ENCODE results near the gene DNM3.

The DNM3 gene

DNA sequence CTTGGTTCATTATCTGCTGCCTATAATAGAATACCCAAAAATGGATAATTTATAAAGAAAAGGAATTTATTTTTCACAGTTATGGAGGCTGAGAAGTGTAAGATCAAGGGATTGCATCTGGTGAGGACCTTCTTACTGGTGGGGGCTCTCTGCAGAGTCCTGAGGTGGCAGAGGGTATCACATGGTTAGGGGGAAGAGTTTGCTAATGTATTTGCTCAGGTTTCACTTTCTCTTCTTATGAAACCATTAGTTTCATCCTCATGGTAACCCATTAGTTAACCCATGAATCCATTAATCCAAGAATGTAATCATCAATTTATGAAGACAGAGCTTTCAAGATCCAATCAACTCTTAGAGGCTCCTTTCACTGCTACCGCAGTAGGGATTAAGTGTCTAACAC, 120.6 kb downstream of the DNM3 start:
- H3K9me3 ChIP-seq (ENCODE audit: control insufficient read depth in 1 of 2, low read length in 2 of 2): no peaks in the 10 kb centered on the region
- no peaks in the 10 kb centered on the region for H3K27me3 ChIP-seq (ENCODE audit: control insufficient read depth in 1 of 2, insufficient read depth in 2 of 2, low read length in 2 of 2)

DNA sequence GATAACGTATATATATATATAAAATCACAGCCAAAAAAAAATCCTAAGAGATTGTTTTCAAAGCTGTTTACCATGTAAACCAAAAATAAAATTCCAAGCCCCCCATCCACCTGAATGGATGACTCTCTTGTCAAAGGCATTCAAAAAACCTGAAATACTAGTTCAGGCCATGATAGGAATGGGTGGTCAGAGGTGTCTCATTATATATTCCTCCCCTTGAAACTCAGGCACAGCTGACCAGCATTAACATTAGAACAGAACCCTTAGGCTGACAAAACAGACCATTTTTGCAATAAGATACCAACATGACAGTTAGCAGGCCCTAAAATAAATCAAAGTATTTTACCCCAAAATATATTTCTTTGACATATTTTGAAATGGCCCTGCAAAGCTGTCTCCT, 122.5 kb downstream of the DNM3 start:
- Histone ChIP-seq H3K36me3 (ENCODE audit: control insufficient read depth in 1 of 2, insufficient read depth in 2 of 2, low read length in 2 of 2) (no peaks in the 10 kb centered on the region), H3K27ac (ENCODE audit: low read depth, low read length) (no peak overlapping the region), H3K27me3 (ENCODE audit: control insufficient read depth in 1 of 2, insufficient read depth in 2 of 2, low read length in 2 of 2) (no peaks in the 10 kb centered on the region), H3K4me3 (ENCODE audit: low read depth in 1 of 2, low read length in 2 of 2) (no peak overlapping the region), H3K9me3 (ENCODE audit: control insufficient read depth in 1 of 2, low read length in 2 of 2) (no peaks in the 10 kb centered on the region), H3K9ac (ENCODE audit: low read depth in 1 of 2, low read length in 2 of 2) (no peak overlapping the region), H3K4me1 (ENCODE audit: control insufficient read depth in 1 of 2, insufficient read depth in 2 of 2, low read length in 2 of 2) (no peaks in the 10 kb centered on the region)

More for the DNA sequence above, 120.6 kb downstream of the DNM3 start:
- Histone ChIP-seq H3K4me3 (ENCODE audit: low read depth in 1 of 2, low read length in 2 of 2) (no peak overlapping the region), H3K4me1 (ENCODE audit: control insufficient read depth in 1 of 2, insufficient read depth in 2 of 2, low read length in 2 of 2) (no peaks in the 10 kb centered on the region), H3K27ac (ENCODE audit: low read depth, low read length) (no peak overlapping the region), H3K36me3 (ENCODE audit: control insufficient read depth in 1 of 2, insufficient read depth in 2 of 2, low read length in 2 of 2) (no peaks in the 10 kb centered on the region), H3K9ac (ENCODE audit: low read depth in 1 of 2, low read length in 2 of 2) (no peak overlapping the region)

DNA sequence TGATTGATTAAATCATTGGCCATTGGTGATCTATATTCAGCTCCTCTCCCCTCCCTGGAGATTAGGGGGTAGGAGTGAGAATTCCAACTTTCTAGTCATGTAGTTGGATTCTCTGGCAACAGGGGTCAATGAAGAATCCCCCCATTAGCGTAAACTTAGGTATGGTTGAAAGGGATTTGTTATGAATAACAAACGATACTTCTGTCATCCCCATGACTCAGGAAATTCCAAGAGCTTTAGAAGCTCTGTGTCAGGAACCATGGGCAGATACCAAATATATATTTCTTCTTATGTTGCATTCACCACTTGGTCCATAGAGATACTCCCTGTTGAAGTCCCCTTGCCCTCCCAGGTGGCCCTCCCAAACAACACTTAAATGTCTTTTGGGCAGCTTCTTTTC, 124.5 kb downstream of the DNM3 start:
- no peak overlapping the region for H3K27ac ChIP-seq (ENCODE audit: low read depth, low read length)
- H3K9me3 ChIP-seq (ENCODE audit: control insufficient read depth in 1 of 2, low read length in 2 of 2): no peaks in the 10 kb centered on the region
- no peaks in the 10 kb centered on the region for H3K36me3 ChIP-seq (ENCODE audit: control insufficient read depth in 1 of 2, insufficient read depth in 2 of 2, low read length in 2 of 2)
- no peaks in the 10 kb centered on the region for H3K4me1 ChIP-seq (ENCODE audit: control insufficient read depth in 1 of 2, insufficient read depth in 2 of 2, low read length in 2 of 2)
- no peak overlapping the region for H3K9ac ChIP-seq (ENCODE audit: low read depth in 1 of 2, low read length in 2 of 2)
- no peaks in the 10 kb centered on the region for H3K27me3 ChIP-seq (ENCODE audit: control insufficient read depth in 1 of 2, insufficient read depth in 2 of 2, low read length in 2 of 2)
- H3K4me3 ChIP-seq (ENCODE audit: low read depth in 1 of 2, low read length in 2 of 2): no peak overlapping the region

DNA sequence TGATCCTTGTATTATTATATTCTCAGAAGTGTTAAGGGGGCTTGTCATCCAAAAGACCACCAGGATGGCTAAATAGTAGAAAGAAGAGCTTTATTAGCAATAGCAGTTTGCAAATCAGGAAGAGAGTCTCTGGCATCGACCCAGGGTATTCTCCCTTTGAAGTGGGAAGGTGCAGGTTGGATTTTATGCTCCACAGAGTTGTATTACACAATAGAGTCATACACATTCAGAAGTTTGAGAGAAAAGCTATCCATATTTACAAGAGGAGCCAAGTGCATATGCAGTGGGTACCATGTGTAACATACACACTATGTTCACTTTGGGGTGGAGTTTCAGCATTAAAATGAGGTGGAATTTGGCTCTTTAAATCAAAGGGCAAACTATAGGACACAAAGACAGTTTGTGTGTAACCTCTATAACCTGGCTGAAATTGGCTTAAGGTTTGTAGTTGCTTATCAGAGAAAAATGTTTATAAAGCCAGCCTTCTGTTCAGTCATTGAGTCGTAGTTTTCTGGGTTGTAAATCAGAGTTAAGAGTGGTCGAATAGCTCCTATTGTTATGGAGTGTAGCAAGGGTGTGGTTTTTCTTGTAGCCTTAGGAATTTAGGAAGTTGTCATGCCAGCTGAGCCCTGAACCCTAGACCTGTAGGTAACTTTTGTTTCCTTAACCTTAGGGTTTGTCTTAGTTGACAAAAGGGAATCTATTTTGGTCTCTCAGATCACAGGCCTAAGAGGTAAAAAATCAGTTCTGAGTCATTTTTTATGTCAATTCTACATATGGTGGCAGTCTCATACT, 125.3 kb downstream of the DNM3 start:
- Histone ChIP-seq H3K9me3 (ENCODE audit: control insufficient read depth in 1 of 2, low read length in 2 of 2) (no peaks in the 10 kb centered on the region), H3K36me3 (ENCODE audit: control insufficient read depth in 1 of 2, insufficient read depth in 2 of 2, low read length in 2 of 2) (no peaks in the 10 kb centered on the region), H3K27me3 (ENCODE audit: control insufficient read depth in 1 of 2, insufficient read depth in 2 of 2, low read length in 2 of 2) (no peaks in the 10 kb centered on the region), H3K4me1 (ENCODE audit: control insufficient read depth in 1 of 2, insufficient read depth in 2 of 2, low read length in 2 of 2) (no peaks in the 10 kb centered on the region), H3K4me3 (ENCODE audit: low read depth in 1 of 2, low read length in 2 of 2) (no peak overlapping the region), H3K9ac (ENCODE audit: low read depth in 1 of 2, low read length in 2 of 2) (no peak overlapping the region), H3K27ac (ENCODE audit: low read depth, low read length) (no peak overlapping the region)

DNA sequence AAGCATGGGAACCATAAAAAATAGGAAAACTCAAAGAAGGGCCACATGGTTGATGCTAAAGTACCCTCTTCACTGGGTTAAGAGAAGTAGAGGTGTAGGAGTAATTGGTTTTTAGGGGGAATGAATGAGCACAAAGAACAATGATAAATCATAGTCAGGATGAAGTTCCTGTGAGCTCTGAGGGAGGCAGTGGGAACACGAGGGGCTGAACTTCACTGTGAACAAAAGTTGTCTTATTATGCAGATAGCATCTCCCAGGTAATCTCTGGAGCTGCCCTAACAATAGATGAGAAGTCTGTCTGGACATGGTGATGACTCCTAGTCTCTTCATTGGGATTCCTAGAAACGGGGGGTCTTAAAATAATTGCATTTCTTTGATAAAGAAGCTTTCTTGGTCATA, 127.9 kb downstream of the DNM3 start:
- Histone ChIP-seq H3K36me3 (ENCODE audit: control insufficient read depth in 1 of 2, insufficient read depth in 2 of 2, low read length in 2 of 2) (no peaks in the 10 kb centered on the region), H3K4me3 (ENCODE audit: low read depth in 1 of 2, low read length in 2 of 2) (no peak overlapping the region), H3K27me3 (ENCODE audit: control insufficient read depth in 1 of 2, insufficient read depth in 2 of 2, low read length in 2 of 2) (no peaks in the 10 kb centered on the region), H3K9ac (ENCODE audit: low read depth in 1 of 2, low read length in 2 of 2) (no peak overlapping the region), H3K4me1 (ENCODE audit: control insufficient read depth in 1 of 2, insufficient read depth in 2 of 2, low read length in 2 of 2) (no peaks in the 10 kb centered on the region), H3K9me3 (ENCODE audit: control insufficient read depth in 1 of 2, low read length in 2 of 2) (no peaks in the 10 kb centered on the region), H3K27ac (ENCODE audit: low read depth, low read length) (no peak overlapping the region)

DNA sequence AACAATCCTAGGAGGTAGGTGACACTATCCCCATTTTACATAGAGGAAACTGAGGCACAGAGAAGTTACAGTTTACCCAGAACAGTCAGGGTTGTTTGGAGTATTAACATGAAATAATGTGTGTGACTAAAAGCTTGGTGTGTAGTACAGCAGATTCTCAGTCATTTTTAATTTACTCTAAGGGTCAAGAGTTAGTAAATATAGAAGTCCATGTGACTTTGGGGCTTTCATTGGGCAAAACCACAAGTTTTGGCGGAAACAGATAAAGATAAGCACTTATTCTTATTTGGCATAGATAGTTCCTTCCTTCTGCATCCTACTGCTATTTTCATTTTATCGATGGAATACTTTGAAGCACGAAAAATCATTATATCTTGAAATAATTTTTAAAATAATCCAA, 128.5 kb downstream of the DNM3 start:
- H3K4me3 ChIP-seq (ENCODE audit: low read depth in 1 of 2, low read length in 2 of 2): no peak overlapping the region
- H3K36me3 ChIP-seq (ENCODE audit: control insufficient read depth in 1 of 2, insufficient read depth in 2 of 2, low read length in 2 of 2): no peaks in the 10 kb centered on the region
- H3K27me3 ChIP-seq (ENCODE audit: control insufficient read depth in 1 of 2, insufficient read depth in 2 of 2, low read length in 2 of 2): no peaks in the 10 kb centered on the region
- H3K4me1 ChIP-seq (ENCODE audit: control insufficient read depth in 1 of 2, insufficient read depth in 2 of 2, low read length in 2 of 2): no peaks in the 10 kb centered on the region
- no peak overlapping the region for H3K9ac ChIP-seq (ENCODE audit: low read depth in 1 of 2, low read length in 2 of 2)
- H3K27ac ChIP-seq (ENCODE audit: low read depth, low read length): no peak overlapping the region
- no peaks in the 10 kb centered on the region for H3K9me3 ChIP-seq (ENCODE audit: control insufficient read depth in 1 of 2, low read length in 2 of 2)

DNA sequence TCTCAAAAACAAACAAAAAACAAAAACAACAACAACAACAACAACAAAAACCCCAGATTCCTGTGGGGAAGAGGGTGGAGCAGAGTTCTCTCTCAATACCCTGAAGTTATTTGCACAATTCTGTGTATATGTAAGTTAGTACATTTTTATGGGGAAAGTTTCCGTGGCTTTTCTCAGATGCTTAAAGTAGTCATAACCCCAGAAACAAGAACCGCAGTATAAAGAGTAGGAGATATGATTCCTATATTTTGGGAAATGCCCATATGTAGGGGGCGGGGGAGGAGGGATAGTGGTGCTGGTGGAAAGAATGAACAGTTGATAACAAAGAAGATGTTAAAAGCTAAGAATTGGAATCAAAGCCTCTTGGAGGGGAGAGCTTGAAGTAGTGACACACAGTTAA, 131.5 kb downstream of the DNM3 start:
- Histone ChIP-seq H3K4me1 (ENCODE audit: control insufficient read depth in 1 of 2, insufficient read depth in 2 of 2, low read length in 2 of 2) (no peaks in the 10 kb centered on the region), H3K9me3 (ENCODE audit: control insufficient read depth in 1 of 2, low read length in 2 of 2) (no peaks in the 10 kb centered on the region), H3K27me3 (ENCODE audit: control insufficient read depth in 1 of 2, insufficient read depth in 2 of 2, low read length in 2 of 2) (no peaks in the 10 kb centered on the region), H3K27ac (ENCODE audit: low read depth, low read length) (no peak overlapping the region), H3K4me3 (ENCODE audit: low read depth in 1 of 2, low read length in 2 of 2) (no peak overlapping the region), H3K9ac (ENCODE audit: low read depth in 1 of 2, low read length in 2 of 2) (no peak overlapping the region), H3K36me3 (ENCODE audit: control insufficient read depth in 1 of 2, insufficient read depth in 2 of 2, low read length in 2 of 2) (no peaks in the 10 kb centered on the region)

DNA sequence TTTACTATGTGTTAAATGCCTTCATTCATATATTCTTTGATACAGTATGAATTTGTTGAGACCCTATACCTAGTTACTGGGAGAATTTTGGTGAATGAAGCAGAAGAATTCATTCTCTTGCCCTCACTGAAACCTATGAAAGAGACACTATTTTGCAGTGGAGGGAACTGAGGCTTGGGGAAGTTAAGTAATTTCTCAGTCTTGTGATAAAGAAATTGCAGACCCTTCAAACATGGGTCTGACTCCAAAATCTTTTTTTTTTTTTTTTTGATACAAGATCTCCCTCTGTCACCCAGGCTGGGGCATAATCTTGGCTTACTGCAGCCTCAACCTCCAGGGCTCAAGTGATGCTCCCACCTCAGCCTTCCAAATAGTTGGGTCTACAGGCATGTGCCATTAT, 132.1 kb downstream of the DNM3 start:
- no peak overlapping the region for H3K9ac ChIP-seq (ENCODE audit: low read depth in 1 of 2, low read length in 2 of 2)
- no peaks in the 10 kb centered on the region for H3K9me3 ChIP-seq (ENCODE audit: control insufficient read depth in 1 of 2, low read length in 2 of 2)
- H3K27me3 ChIP-seq (ENCODE audit: control insufficient read depth in 1 of 2, insufficient read depth in 2 of 2, low read length in 2 of 2): no peaks in the 10 kb centered on the region
- H3K27ac ChIP-seq (ENCODE audit: low read depth, low read length): no peak overlapping the region
- H3K4me1 ChIP-seq (ENCODE audit: control insufficient read depth in 1 of 2, insufficient read depth in 2 of 2, low read length in 2 of 2): no peaks in the 10 kb centered on the region
- no peaks in the 10 kb centered on the region for H3K36me3 ChIP-seq (ENCODE audit: control insufficient read depth in 1 of 2, insufficient read depth in 2 of 2, low read length in 2 of 2)
- no peak overlapping the region for H3K4me3 ChIP-seq (ENCODE audit: low read depth in 1 of 2, low read length in 2 of 2)

DNA sequence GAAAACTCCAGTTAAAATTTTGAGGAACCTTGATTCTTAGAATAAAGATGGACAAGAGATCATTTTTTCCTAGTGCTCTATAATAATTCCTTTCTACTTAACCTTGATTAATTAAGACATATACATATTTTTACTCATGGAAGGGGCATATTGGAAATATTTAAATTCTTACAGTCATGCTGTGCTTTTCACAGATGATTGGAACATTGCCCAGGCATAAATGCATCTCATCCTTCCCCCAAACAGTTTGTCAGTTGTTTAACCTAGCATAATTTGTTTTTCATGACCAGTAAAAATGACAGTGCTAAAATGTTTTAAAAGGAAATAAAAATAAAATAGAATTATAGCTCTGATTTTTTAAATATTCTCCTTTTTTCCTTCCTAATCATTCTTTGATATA, 140.0 kb downstream of the DNM3 start:
- Histone ChIP-seq H3K27ac (ENCODE audit: low read depth, low read length) (no peak overlapping the region), H3K4me3 (ENCODE audit: low read depth in 1 of 2, low read length in 2 of 2) (no peak overlapping the region), H3K4me1 (ENCODE audit: control insufficient read depth in 1 of 2, insufficient read depth in 2 of 2, low read length in 2 of 2) (peaks cover 3 to 7% of the 10 kb centered on the region in 2 donors), H3K9ac (ENCODE audit: low read depth in 1 of 2, low read length in 2 of 2) (no peak overlapping the region), H3K36me3 (ENCODE audit: control insufficient read depth in 1 of 2, insufficient read depth in 2 of 2, low read length in 2 of 2) (no peaks in the 10 kb centered on the region), H3K9me3 (ENCODE audit: control insufficient read depth in 1 of 2, low read length in 2 of 2) (no peaks in the 10 kb centered on the region), H3K27me3 (ENCODE audit: control insufficient read depth in 1 of 2, insufficient read depth in 2 of 2, low read length in 2 of 2) (no peaks in the 10 kb centered on the region)

DNA sequence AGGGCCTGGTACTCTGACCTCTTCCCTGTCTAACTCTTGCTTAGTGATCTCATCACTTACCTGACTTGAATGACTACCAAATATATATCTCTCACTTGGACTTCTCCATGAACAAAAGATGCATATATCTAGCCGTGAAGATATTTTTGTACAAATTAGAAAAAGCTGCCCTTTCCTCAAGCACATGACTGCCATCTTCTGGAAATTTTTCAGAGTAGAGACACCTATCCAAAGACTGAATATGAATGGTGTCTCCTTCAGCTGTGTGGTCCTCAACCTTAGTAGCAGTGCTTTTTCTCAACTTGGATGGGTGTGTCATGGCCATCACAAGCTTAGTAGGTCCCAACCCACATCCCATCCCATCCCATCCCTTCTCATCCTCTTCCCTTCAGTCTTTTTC, 142.3 kb downstream of the DNM3 start:
- no peak overlapping the region for H3K9ac ChIP-seq (ENCODE audit: low read depth in 1 of 2, low read length in 2 of 2)
- H3K4me3 ChIP-seq (ENCODE audit: low read depth in 1 of 2, low read length in 2 of 2): no peak overlapping the region
- no peaks in the 10 kb centered on the region for H3K36me3 ChIP-seq (ENCODE audit: control insufficient read depth in 1 of 2, insufficient read depth in 2 of 2, low read length in 2 of 2)
- H3K27ac ChIP-seq (ENCODE audit: low read depth, low read length): no peak overlapping the region
- H3K27me3 ChIP-seq (ENCODE audit: control insufficient read depth in 1 of 2, insufficient read depth in 2 of 2, low read length in 2 of 2): no peaks in the 10 kb centered on the region
- H3K4me1 ChIP-seq (ENCODE audit: control insufficient read depth in 1 of 2, insufficient read depth in 2 of 2, low read length in 2 of 2): peaks cover 3 to 7% of the 10 kb centered on the region in 2 donors
- no peaks in the 10 kb centered on the region for H3K9me3 ChIP-seq (ENCODE audit: control insufficient read depth in 1 of 2, low read length in 2 of 2)
